NK-92 (cell line): ENCODE results near the gene FRMD4A.
"Not testable (repeated sequence)": the region's sequence is repeated elsewhere in the genome, so short reads cannot be mapped to it uniquely, and the experiment has no call there.

Source experiments
- DNase-seq: peaks from one replicate; lab custom pipeline; 2025; ENCODE audit not compliant: unreplicated experiment; lab: John Stamatoyannopoulos, UW

FRMD4A gene

GRCh38 chr10:13865220-13865619 lies 465.5 kb downstream of the FRMD4A start:
- not testable (repeated sequence) for DNase-seq

GRCh38 chr10:13862546-13863233 lies 468.0 kb downstream of the FRMD4A start:
- no peak for DNase-seq

DNA sequence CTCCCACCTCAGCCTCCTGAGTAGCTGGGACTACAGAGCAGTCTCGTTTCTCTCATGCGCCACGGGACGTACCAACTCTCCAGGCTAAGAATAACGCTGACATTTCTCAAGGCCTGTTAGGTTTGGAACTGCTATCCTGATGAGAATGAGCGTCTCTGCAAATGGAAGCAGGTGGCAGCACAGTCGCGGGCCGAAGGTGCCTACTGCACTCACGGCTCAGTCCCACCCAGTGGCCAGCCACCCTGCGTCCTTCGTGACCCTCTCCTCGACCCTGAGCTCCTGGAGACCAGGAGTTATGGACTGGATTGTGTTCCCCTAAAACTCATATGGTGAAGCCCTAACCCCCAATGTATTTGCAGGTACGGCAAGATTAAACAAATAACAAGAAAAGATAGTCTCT lies 469.8 kb downstream of the FRMD4A start:
- no peak for DNase-seq

GRCh38 chr10:13859979-13860654 lies 470.6 kb downstream of the FRMD4A start:
- no peak for DNase-seq

- no peak for DNase-seq
Observed at GRCh38 chr10:13858709-13859108, 472.0 kb downstream of the FRMD4A start.

DNA sequence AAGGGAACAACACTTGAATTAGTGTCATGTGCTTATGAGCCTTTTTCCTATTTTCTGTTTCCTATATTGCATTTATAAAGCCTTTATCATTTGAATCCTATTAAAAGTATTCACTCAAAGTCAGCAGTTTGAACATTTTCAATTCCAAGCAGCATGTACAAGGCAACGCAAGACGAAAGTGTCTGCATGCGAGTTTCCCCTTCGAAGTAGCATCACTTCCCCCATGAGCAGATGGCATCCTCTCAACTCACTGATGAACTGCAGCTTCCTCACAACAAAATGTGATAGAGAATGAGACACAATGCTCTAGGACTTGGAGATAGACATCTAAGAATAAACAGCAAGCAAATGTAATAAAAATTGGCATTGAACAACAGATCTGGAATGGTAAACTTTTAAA lies 473.3 kb downstream of the FRMD4A start:
- no peak for DNase-seq

DNA sequence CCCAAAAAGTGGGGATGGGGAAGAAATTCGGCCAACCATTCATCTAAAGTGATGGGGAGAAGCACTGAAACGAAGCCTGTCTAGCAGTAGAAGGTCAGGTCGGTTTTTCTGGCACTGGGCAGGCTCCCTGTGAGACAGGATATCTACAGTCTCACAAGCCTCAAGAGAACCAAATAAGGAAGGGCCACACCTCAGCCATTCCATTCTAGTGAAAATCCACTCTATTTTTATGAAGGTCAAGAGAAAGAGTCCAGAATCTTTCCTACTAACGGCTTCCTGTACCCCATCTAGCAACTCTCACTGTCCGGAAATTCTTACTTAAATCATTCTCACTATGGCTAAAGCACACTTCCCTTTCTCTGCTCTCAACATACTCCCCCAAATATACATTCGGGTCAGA lies 476.9 kb downstream of the FRMD4A start:
- DNase-seq: no peak

DNA sequence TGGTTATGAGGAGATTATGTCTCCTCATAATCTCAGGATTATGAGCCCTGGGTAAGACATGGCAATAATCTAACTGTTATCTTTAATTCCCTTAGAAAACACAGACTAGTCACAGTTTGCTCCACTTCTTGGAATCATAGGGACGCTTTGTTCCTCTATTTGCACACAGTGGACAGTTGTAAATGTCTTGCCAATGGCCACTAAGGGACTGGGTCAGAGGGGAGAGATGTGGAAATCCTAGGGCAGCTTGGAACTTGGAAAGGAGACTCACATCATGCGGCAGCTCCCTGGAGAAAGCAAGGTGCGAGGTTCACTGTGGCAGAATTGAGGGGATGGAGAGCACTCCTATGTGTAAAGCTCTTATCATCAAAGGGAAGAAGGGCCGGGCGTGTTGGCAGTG lies 477.9 kb downstream of the FRMD4A start:
- DNase-seq: no peak

DNA sequence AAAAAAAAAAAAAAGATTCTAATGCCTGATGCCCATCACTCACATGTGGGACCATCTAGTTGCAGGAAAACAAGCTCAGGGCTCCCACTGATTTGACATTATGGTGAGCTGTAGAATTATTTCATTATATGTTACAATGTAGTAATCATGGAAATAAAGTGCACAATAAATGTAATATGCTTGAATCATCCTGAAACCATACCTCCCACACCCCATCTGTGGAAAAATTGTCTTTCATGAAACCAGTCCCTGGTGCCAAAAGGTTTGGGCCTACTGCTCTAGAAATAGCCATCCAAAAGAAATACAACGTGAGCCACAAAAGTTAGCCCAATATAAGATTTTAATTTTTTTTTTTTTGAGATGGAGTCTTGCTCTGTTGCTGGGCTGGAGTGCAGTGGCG lies 478.8 kb downstream of the FRMD4A start:
- DNase-seq: no peak

GRCh38 chr10:13848520-13849445 lies 481.9 kb downstream of the FRMD4A start:
- DNase-seq: no peak

GRCh38 chr10:13847201-13847631 lies 483.5 kb downstream of the FRMD4A start:
- no peak for DNase-seq

- no peak for DNase-seq
Observed at GRCh38 chr10:13845897-13846296, 484.8 kb downstream of the FRMD4A start.

DNA sequence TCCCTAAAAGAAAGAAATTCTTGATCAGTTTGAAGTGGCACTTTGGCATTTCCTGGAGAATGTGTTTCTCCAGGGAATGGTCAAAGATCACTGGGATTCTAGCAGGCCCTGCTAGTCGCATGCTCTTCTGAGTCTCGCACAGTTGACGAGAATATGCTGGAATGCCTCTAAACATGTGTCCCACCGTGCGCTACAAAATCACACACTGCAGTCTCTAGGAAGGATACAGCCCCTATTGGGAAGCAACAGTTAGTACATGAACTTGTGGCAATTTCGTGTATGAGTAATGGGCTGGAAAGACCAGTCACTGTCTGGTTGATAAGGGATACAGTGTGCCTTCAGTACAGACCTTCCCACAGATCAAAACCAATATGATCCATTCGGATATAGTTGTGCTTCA lies 486.1 kb downstream of the FRMD4A start:
- DNase-seq: no peak

DNA sequence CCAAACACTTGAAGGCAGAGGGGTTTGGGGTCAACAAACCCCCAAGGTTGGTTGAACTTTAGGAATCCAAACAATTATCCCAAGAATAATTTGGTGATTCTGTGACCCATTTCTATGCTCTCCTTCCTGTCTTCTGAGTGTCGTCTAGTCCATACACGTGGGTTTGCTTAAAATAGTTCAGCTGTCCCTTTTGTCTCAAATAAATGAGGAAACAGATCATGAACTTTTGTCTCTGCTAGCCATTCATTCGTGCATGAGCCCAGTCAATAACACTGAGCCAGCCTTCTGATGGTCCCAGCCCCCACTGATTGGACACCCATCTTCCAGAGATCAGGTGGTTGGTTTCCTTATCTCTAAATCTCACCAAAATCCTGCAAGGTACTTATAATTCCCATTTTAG lies 488.6 kb downstream of the FRMD4A start:
- no peak for DNase-seq

DNA sequence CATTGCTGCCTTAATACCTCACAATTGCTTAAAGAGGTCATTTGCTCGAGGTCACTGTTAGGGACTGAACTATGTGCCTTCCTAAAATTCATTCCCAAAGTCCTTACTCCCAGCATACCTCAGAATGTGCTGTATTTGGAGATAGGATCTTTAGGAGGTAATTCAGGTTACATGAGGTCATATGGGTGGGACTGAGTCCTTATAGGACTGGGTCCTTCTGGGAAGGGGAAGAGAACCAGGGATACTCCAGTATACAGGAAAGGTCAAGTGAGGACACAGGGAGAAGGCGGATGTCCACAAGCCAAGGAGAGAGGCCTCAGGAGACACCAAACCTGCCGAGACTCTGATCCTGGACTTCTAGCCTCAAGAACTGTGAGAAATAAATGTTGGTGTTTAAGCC lies 490.7 kb downstream of the FRMD4A start:
- no peak for DNase-seq

DNA sequence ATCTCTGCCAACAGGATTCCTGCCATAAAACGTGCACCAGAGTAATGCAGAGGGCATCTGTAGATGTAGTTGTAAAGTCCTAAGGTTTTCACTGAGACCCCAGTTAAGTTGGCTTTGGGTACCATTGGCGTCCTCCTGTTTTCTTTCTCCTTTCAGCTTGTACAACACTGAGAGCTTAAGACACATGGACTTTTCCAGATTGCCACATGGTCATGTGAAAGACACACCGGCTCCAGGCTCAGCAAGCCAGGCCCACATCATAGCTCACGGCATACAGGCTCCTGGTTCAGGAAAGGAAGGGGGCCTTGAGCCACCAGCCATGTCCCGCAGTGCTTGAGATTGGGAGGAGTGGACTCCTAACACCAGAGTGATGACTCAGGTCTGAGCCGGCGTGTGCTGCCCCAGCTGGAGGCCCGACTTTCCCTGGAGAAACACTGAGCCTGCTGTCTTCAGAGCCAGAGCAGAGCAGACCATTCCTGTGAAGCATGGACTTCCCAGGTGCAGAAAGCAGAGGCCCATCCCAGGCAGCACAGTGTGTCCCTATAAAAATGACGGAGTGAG lies 491.2 kb downstream of the FRMD4A start:
- DNase-seq: no peak

GRCh38 chr10:13839030-13839429 lies 491.7 kb downstream of the FRMD4A start:
- no peak for DNase-seq

GRCh38 chr10:13837966-13838365 lies 492.8 kb downstream of the FRMD4A start:
- no peak for DNase-seq

GRCh38 chr10:13834581-13835286 lies 496.0 kb downstream of the FRMD4A start:
- no peak for DNase-seq

GRCh38 chr10:13831711-13832141 lies 499.0 kb downstream of the FRMD4A start:
- DNase-seq: no peak

GRCh38 chr10:13830385-13830784 lies 500.3 kb downstream of the FRMD4A start:
- no peak for DNase-seq
